T-helper 17 cell (primary cell): ENCODE measurements around the gene PRSS36. TPM values are rescaled to one million over a fixed set of nuclear protein-coding genes. Genes with fewer than 3 reads are reported as not detected.
A peak's percentile ranks its signal among the peaks of the same experiment; 100 is the strongest.
"Not testable (repeated sequence)": the region's sequence is repeated elsewhere in the genome, so short reads cannot be mapped to it uniquely, and the experiment has no call there.

ENCODE experiments used
- ATAC-seq: fragments of 150-1000 bp; cut with Tn5 transposase; 2 replicates; pipeline ENCODE4 v1.10.0; 2021; ENCODE audit warnings: mild to moderate bottlenecking, moderate library complexity
- DNase-seq, 3 donors: peaks; one replicate each; pipeline versions ENCODE4 v3.0.0 to v3.0.0-alpha.2; 2020 to 2021
- H3K9me3 ChIP-seq: one replicate; pipeline ENCODE4 v1.7.0; 2013; ENCODE audit warnings: low read length, mild to moderate bottlenecking; ENCODE audit not compliant: control insufficient read depth, poor library complexity, severe bottlenecking
- H3K27ac Mint-ChIP-seq: one replicate; pipeline ENCODE4 v1.8.0; 2022; ENCODE audit warnings: mild to moderate bottlenecking, moderate library complexity, mixed read lengths
- H3K27me3 Mint-ChIP-seq: one replicate; pipeline ENCODE4 v1.8.0; 2022; ENCODE audit warnings: mixed read lengths
- H3K36me3 Mint-ChIP-seq: one replicate; pipeline ENCODE4 v1.8.0; 2022; ENCODE audit warnings: low read depth, mixed read lengths
- H3K4me1 Mint-ChIP-seq: one replicate; pipeline ENCODE4 v1.8.0; 2022; ENCODE audit warnings: mild to moderate bottlenecking, mixed read lengths
- H3K4me3 Mint-ChIP-seq: one replicate; pipeline ENCODE4 v1.8.0; 2022; ENCODE audit warnings: mild to moderate bottlenecking, moderate library complexity, mixed read lengths
- total RNA-seq, 4 donors: library from RNA in 2 of 4; stranded (reverse) in 2 of 4; gene quantifications; one replicate each; pipeline ENCODE4 v1.2.3 and lab custom pipeline; 2022 to 2026

Gene PRSS36
- total RNA-seq (under 1 TPM; 0.10 to 0.47 TPM), total RNA-seq (lab: John Stamatoyannopoulos, UW) (0.23 to 0.45 reads per million in 2 donors)

DNA sequence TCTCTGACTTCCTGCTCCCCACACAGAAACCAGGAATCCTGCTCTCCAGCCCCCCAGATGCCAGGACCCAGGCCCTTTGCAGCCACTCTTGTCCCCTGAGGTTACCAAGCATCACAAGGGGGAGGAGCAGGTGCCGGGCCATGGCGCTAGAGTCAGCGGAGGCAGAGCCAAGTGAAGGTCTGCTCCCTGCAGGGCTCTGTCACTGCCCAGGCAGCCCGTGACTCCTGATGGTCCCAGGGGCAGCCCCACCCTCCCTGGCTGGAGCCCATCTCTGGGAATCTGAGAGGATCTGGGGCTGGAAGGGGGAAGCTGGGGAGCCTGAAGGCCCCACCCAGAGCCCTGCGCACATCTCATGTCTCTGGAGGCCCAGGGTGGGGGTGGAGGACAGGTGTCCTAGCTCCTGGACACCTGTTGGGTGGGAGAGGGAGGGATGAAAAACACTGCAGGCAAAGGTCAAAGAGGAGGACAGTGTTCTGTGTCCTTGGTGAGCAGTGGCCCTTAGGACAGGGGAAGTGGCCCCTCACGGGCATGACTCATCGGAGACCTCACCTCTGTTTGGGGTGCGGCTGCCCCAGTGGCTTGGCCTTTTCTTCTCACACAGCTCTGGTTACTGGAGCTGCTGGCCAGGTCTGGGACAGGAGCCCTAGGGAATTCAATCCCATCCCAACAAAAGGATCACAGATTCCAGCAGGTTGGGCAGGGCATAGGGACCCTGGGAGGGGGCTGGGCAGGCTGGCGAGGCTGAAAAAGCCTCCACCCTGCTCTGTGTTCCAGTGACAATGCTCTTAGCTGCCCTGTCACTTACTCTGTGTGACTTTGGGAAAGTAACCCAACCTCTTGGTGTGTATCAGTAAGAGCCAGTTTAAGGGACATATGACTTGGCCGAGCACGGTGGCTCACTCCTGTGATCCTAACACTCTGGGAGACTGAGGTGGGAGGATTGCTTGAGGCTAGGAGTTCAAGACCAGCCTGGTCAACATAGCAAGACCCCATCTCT, at the start of gene PRSS36:
PRSS36 (minus strand) TSS at position 173 of the 997 bp plus-strand sequence; CDS start at position 142, 31 bp downstream.
- ATAC-seq = no peak
- Mint-ChIP-seq H3K27me3 (peaks cover 21% of the 10 kb centered on the region), H3K4me3 (no peak within 1 kb of the TSS), H3K36me3 (no peaks in the 10 kb centered on the region), H3K4me1 (peaks cover 6% of the 10 kb centered on the region), H3K27ac (no peak within 1 kb of the TSS)
- H3K9me3 ChIP-seq = no peaks in the 10 kb centered on the region
- DNase-seq = no peak

DNA sequence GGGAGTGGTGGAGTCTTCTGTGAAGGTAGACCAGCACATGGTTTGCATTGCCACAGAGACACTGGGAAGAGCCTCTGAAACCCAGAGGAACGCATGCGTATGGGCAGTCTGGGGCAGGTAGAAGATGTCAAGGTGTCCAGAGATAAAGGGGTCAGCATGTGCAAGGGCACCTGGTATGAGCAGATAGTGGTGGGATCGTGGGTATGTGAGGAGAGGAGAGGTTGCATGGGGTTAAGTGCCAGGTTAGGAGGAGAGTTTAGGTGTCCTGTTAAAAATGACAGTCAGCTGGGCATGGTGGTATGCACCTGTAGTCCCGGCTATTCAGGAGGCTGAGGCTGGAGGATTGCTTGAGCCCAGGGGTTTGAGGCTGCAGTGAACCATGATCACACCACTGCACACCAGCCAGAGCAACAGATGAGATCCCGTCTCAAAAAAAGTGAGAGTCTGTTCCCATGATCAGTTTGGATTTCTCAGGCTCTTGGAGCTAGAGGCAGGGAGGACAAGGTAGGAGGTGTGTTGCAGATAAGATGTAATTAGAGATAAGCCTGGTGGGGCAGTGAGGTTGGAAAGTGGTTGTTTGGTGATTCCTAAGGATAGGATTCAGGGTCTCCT, 49.7 kb upstream of the PRSS36 start:
- Mint-ChIP-seq H3K27ac (peak overlapping the region; percentile 90), H3K27me3 (no peaks in the 10 kb centered on the region), H3K4me3 (peak overlapping the region; percentile 87), H3K36me3 (peaks cover 5% of the 10 kb centered on the region), H3K4me1 (peaks cover 49% of the 10 kb centered on the region)
- H3K9me3 ChIP-seq = no peaks in the 10 kb centered on the region
- ATAC-seq (no peak), DNase-seq (no peak)

DNA sequence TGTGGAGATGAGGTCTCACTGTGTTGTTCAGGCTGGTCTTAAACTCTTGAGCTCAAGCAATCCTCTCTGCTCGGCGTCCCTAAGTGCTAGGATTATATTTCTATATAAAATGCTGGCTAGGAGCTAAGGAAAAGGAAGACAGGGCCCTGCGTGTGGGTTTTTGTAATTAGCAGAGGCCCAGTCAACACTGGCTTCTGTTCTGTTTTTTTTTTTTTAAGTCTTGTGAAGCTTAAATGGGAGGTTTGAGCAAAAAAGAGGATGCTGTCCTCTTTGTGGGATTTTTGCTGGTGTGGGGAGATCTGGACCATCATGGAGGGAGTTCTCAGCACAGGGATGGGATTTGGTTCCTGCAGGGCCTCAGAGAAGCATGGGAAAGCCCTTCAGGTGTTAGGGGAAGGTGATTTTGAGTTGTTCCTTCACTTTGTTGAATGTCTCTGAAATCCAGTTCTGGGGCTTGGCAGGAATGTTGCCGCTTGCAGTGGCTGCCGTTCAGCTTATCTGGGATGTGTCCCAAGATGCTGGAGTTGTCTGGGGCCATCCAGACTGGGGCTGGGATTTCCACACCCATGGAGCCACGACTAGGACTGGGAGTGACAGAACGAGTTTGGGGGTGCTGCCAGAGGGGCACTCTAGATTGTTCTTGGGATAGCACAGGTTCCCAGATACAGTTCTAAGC, 48.5 kb upstream of the PRSS36 start:
- no peak for ATAC-seq
- no peak for DNase-seq
- H3K27ac Mint-ChIP-seq = peak overlapping the region; percentile 90
- H3K4me3 Mint-ChIP-seq = peak overlapping the region; percentile 52
- H3K4me1 Mint-ChIP-seq = peaks cover 50% of the 10 kb centered on the region
- H3K36me3 Mint-ChIP-seq = peaks cover 7% of the 10 kb centered on the region
- H3K27me3 Mint-ChIP-seq = no peaks in the 10 kb centered on the region
- no peaks in the 10 kb centered on the region for H3K9me3 ChIP-seq

DNA sequence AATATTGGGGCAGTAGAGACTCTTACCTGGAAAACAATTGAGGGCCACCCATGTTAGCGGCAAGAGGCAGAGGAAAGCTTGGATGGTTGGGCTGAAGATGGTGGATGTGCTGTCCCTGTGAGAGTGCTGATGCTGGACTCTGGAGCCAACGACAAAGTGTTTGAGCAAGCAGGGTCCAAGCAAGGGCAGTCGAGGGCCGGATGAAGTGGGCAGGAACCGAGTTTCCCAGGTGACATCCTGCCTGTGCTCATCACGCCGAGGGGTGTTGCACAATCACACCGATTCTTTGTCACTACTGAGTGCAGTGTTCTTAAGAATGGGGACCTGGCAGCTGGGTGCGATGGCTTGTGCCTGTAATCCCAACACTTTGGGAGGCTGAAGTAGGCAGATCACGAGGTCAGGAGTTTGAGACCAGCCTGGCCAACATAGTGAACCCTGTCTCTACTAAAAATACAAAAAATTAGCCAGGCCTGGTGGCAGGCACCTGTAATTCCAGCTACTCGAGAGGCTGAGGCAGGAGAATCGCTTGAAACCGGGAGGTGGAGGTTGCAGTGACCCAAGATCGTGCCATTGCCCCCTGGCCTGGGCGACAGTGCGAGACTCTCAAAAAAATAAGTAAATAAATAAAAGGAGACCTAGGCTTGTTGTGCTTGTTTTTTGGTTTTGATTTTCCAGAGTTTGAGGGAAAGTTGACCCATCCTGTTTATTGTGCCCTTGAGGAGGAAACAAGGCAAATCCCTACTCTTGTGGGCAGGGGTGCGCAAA, 46.6 kb upstream of the PRSS36 start:
- Mint-ChIP-seq H3K27me3 (no peaks in the 10 kb centered on the region), H3K4me1 (peaks cover 46% of the 10 kb centered on the region), H3K27ac (peak overlapping the region; percentile 59), H3K36me3 (peaks cover 12% of the 10 kb centered on the region), H3K4me3 (no peak overlapping the region)
- H3K9me3 ChIP-seq = no peaks in the 10 kb centered on the region
- ATAC-seq (no peak), DNase-seq (no peak)

DNA sequence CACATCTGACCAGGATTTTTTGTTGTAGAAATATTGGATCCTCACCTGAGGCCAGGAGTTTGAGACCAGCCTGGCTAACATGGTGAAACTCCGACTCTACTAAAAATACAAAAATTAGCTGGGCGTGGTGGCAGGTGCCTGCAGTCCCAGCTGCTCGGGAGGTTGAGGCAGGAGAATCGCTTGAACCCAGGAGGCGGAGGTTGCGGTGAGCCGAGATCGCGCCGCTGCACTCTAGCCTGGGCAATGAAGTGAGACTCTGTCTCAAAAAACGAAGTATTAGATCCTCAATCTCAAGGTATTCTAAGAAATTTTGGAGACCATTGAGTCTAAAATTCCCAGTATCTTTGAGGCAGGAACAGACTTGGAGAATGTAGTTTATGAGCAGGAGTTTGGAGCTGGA, 46.0 kb upstream of the PRSS36 start:
- Mint-ChIP-seq H3K4me1 (peaks cover 46% of the 10 kb centered on the region), H3K36me3 (peaks cover 15% of the 10 kb centered on the region)

DNA sequence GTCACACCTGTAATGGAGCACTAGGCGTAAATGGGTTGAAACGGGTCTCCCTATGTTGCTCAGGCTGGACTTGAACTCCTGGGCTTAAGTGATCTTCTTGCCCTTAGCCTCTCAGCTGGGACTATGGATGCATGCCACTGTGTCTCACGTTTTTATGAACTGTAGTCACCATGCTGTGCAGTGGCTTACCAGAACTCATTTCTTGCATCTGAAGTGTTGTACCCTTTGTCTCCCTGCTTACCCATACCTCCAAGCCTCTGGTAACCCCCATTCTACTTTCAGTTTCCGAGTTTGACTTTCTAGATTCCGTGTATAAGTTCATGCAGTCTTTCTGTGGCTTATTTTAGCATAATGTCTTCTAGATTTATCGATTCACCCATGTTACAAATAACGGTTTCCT, 45.0 kb upstream of the PRSS36 start:
- H3K27ac Mint-ChIP-seq = peak overlapping the region; percentile 59
- DNase-seq = no peak

More for the DNA sequence above, 46.0 kb upstream of the PRSS36 start:
- not testable (repeated sequence) for DNase-seq, H3K4me3 Mint-ChIP-seq, ATAC-seq, H3K9me3 ChIP-seq, H3K27me3 Mint-ChIP-seq
- peak overlapping the region; percentile 59 for H3K27ac Mint-ChIP-seq

DNA sequence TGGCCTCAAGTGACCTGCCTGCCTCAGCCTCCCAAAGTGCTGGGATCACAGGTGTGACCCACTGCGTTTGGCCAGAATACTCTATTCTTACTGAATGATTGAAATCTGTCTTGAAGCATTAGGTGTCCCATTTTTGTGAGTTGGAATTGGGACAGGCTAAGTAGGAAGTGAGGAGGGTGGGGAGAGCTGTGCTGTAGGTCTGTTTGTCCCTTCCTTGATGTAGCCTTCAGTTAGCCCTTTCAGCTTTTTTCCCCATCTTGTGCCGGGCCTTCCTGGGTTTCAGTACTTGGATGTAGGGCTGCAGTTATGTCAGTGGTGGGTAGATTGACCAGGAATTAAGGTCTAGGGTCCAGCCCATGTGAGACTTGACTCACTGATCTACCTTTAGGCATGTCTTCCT, 44.0 kb upstream of the PRSS36 start:
- H3K4me3 Mint-ChIP-seq = peak overlapping the region; percentile 5
- no peak for ATAC-seq

More for the DNA sequence above, 45.0 kb upstream of the PRSS36 start:
- no peaks in the 10 kb centered on the region for H3K9me3 ChIP-seq
- ATAC-seq = no peak
- Mint-ChIP-seq H3K4me1 (peaks cover 54% of the 10 kb centered on the region), H3K36me3 (peaks cover 19% of the 10 kb centered on the region), H3K4me3 (peak overlapping the region; percentile 51), H3K27me3 (no peaks in the 10 kb centered on the region)

DNA sequence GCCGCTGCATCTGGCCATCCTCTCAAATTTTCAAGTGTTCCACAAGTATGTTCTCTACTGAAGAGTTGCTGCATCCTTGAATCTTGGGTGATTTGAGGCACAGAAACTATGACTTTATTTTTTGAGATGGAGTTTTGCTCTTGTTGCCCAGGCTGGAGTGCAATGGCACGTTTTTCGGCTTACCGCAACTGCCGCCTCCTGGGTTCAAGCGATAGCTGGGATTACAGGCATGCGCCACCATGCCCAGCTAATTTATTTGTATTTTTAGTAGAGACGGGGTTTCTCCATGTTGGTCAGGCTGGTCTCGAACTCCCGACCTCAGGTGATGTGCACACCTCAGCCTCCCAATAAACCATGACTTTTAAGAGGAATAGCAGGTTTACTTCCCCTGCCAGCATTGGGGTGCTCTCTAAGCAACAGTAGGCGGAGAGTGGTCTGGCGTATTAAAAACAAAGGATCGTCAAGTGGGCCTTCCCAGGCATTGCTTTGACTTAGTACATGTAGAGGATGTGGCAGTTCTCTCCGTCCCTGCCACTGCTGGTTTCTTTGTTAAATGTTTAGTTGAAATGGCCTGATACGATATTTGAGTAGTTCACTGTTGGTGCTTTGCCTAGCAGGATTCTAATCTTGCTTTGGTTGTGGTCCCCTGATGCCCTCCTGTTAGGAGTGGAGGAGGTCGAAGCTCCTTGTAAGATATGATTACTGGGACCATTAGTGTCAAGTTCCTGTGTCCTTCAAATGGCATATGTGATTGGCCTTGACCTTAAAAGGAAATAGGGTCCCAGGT, 43.2 kb upstream of the PRSS36 start:
- no peaks in the 10 kb centered on the region for H3K27me3 Mint-ChIP-seq
- ATAC-seq (no peak), DNase-seq (no peak)
- no peak overlapping the region for H3K4me3 Mint-ChIP-seq
- peaks cover 19% of the 10 kb centered on the region for H3K36me3 Mint-ChIP-seq
- H3K27ac Mint-ChIP-seq = peak overlapping the region; percentile 99
- H3K4me1 Mint-ChIP-seq = peaks cover 50% of the 10 kb centered on the region
- H3K9me3 ChIP-seq = no peaks in the 10 kb centered on the region

More for the DNA sequence above, 44.0 kb upstream of the PRSS36 start:
- Mint-ChIP-seq H3K27ac (no peak overlapping the region), H3K4me1 (peaks cover 55% of the 10 kb centered on the region), H3K27me3 (no peaks in the 10 kb centered on the region), H3K36me3 (peaks cover 19% of the 10 kb centered on the region)
- H3K9me3 ChIP-seq = no peaks in the 10 kb centered on the region
- DNase-seq = no peak

DNA sequence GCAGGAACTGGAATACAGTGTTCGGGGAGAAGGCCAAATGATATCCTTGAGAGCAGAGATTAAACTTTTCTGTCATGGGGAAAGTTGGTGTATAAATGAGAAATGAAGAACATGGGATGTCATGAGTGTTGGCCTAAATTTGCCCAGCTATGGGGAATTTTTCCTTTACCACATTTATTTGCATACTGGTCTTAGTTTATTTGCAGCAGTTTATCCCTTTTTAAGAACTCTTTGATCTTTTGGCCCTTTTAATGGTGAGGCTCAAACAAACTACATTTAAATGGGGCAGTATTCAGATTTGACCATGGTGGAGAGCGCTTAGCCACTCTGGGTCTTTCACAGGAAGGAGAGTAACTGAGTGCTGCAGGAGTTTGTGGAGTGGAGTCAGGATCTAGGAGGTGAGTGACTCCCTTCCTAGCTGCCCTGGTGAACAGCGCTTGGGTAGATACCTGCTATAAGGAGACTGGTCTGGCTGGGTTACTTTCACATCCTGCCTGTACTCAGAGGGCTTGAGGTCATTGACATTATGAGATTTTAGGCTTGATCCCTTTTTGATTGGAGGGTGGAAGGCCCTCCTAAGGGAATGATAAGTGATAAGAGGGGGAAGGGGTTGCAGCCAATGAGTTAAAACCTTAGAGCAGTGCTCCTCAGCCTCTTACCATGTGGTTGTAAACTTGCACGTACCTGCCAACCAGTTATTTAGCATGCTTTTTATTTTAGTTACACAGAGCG, 42.0 kb upstream of the PRSS36 start:
- H3K27me3 Mint-ChIP-seq = no peaks in the 10 kb centered on the region
- peak; percentile 4 for ATAC-seq
- H3K4me1 Mint-ChIP-seq = peaks cover 56% of the 10 kb centered on the region
- no peak for DNase-seq
- peak overlapping the region; percentile 15 for H3K4me3 Mint-ChIP-seq
- peak overlapping the region; percentile 99 for H3K27ac Mint-ChIP-seq
- no peaks in the 10 kb centered on the region for H3K9me3 ChIP-seq
- peaks cover 19% of the 10 kb centered on the region for H3K36me3 Mint-ChIP-seq

DNA sequence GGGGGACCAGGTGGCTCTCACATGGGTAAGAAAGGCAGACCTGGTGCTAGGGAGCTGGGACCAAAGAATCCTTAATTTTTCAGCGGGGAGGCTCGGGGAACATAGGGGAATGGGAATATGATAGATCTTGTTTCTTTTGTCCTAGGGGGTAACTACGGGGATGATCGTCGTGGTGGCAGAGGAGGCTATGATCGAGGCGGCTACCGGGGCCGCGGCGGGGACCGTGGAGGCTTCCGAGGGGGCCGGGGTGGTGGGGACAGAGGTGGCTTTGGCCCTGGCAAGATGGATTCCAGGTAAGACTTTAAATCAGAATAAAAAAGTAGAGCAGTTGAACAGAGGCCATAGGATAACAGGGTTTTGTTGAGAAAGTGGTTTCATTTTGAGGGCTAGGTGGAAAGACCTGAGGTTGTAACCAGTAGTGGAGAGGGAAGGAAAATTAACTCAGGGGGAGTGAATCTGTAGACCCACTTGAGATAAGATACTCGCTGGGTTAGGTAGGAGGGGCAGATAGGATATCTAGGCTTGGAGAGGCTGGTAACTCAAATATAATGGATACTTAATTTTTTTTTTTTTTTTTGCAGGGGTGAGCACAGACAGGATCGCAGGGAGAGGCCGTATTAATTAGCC, 41.1 kb upstream of the PRSS36 start:
- H3K9me3 ChIP-seq = no peaks in the 10 kb centered on the region
- H3K27ac Mint-ChIP-seq = peak overlapping the region; percentile 99
- peak overlapping the region; percentile 72 for H3K4me3 Mint-ChIP-seq
- H3K4me1 Mint-ChIP-seq = peaks cover 63% of the 10 kb centered on the region
- peaks cover 21% of the 10 kb centered on the region for H3K36me3 Mint-ChIP-seq
- no peak for ATAC-seq
- no peaks in the 10 kb centered on the region for H3K27me3 Mint-ChIP-seq
- DNase-seq = no peak

DNA sequence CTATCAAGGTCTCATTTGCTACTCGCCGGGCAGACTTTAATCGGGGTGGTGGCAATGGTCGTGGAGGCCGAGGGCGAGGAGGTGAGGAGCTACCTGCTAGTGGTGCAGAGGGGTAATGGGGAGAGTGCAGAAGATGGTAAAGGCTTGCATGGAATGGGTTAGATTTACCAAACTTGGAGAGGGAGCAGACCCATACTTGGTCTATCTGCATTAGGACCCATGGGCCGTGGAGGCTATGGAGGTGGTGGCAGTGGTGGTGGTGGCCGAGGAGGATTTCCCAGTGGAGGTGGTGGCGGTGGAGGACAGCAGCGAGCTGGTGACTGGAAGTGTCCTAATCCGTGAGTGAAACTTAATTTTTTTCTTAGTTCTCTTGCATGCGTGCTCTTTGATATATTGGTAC, 40.2 kb upstream of the PRSS36 start:
- ATAC-seq (no peak), DNase-seq (no peak)
- H3K27ac Mint-ChIP-seq = peak overlapping the region; percentile 99
- no peaks in the 10 kb centered on the region for H3K27me3 Mint-ChIP-seq
- peaks cover 66% of the 10 kb centered on the region for H3K4me1 Mint-ChIP-seq
- peaks cover 26% of the 10 kb centered on the region for H3K36me3 Mint-ChIP-seq
- peak overlapping the region; percentile 58 for H3K4me3 Mint-ChIP-seq
- no peaks in the 10 kb centered on the region for H3K9me3 ChIP-seq
